ENCODE measurements around the gene PTPN2.
A peak's percentile ranks its signal among the peaks of the same experiment; 100 is the strongest.

The PTPN2 gene

DNA sequence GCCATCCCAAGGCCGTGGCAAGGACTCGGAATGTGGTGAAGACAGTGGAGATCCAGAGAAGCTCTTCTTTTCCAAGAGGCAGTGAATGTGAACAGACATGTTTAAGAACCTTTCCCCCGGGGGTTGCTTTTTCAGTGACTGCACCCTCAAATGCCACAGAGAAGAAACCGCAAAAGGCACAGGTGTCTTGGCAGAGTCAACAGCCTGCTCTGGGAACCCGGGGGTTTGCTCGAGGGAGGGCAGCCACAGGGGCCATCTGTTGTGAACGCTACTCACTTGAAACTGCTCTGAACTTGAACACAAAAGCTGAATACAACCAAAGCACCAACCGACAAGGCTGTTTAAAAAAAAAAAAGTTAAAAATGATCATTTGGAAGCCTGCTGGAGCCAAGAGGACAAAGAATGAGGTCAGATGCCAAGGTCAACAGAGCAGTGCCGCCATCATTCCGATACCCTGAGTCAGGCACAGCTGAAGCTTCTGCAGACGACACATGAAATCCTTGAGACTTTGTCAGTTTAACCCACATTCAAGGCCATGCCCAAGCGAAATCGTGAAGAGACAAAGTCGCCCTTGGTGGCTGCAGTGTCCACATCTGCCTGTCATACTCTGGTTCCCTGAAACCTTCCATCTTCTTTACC, 133.8 kb downstream of the PTPN2 start:
- TF ChIP-seq, protein P1, sequence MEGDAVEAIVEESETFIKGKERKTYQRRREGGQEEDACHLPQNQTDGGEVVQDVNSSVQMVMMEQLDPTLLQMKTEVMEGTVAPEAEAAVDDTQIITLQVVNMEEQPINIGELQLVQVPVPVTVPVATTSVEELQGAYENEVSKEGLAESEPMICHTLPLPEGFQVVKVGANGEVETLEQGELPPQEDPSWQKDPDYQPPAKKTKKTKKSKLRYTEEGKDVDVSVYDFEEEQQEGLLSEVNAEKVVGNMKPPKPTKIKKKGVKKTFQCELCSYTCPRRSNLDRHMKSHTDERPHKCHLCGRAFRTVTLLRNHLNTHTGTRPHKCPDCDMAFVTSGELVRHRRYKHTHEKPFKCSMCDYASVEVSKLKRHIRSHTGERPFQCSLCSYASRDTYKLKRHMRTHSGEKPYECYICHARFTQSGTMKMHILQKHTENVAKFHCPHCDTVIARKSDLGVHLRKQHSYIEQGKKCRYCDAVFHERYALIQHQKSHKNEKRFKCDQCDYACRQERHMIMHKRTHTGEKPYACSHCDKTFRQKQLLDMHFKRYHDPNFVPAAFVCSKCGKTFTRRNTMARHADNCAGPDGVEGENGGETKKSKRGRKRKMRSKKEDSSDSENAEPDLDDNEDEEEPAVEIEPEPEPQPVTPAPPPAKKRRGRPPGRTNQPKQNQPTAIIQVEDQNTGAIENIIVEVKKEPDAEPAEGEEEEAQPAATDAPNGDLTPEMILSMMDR (IDR thresholded peaks at IDR 0.05; ENCODE audit: insufficient read depth, low read depth, low read length, missing control alignments) = no peak
- no peak overlapping the region for H3K4me3 ChIP-seq (ENCODE audit: low read length)
- no peak for DNase-seq (ENCODE audit: low read depth)

DNA sequence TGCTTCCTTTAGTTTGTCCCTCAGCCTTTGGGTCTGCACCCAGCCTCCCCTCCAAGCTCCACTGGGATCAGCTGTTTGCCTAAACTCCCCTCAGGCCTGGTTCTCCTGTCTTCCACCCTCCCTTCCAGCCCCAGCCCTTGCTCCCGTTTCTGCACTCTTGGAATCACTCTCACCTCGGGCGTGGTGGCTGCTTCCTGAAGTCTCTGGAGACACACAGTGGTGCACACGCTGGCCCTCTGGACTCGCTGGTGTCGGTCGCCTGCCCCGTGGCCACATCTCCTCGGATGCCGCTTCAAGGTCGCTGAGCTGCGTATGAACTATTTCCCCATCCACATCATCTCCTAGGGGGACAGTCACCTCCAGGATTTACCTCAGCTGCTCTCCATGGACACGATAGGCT, 134.9 kb downstream of the PTPN2 start:
- H3K4me3 ChIP-seq (ENCODE audit: low read length) = no peak overlapping the region

GRCh38 chr18:12748671-12749070, 135.4 kb downstream of the PTPN2 start:
- no peak overlapping the region for H3K4me3 ChIP-seq (ENCODE audit: low read length)
- no peak for DNase-seq (ENCODE audit: low read depth)
- TF ChIP-seq, protein P1 (IDR thresholded peaks at IDR 0.05; ENCODE audit: insufficient read depth, low read depth, low read length, missing control alignments) = no peak

More for the DNA sequence above, 134.9 kb downstream of the PTPN2 start:
- DNase-seq (ENCODE audit: low read depth) = no peak
- TF ChIP-seq, protein P1 (IDR thresholded peaks at IDR 0.05; ENCODE audit: insufficient read depth, low read depth, low read length, missing control alignments) = no peak

GRCh38 chr18:12747530-12748315, 136.3 kb downstream of the PTPN2 start:
- TF ChIP-seq, protein P1 (IDR thresholded peaks at IDR 0.05; ENCODE audit: insufficient read depth, low read depth, low read length, missing control alignments) = no peak
- no peak overlapping the region for H3K4me3 ChIP-seq (ENCODE audit: low read length)
- no peak for DNase-seq (ENCODE audit: low read depth)

DNA sequence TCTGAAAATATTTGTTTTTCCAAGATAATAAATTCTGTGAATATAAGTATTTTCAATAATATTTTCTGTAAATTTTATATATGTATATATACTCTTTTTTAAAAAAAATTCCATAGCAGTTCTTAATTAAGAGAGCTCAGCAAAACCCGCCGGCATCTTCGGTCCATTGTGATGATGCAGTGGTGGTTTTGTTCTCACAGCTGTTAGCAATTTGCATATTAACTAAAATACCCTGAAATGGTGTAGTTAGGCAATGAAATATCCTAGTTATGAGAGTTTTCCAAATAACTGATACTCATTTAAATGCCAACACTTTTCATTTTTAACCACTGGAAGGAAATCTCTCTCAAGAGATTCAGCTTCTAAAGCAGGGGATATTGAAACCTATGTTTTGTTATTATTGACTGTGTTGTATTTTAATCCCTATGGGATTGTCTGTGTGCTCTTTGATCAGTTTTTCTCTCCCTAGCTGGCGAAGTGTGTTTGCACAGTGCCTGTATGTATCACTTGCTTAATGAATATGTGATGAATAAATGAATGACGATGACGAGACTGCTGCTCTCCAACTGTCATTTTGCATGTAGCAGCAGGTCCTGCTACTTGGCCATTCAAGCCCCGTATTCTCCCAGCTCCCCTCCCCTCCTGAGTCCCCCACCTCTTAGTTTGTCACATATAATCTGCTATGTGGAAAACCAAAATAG, 138.8 kb downstream of the PTPN2 start:
- H3K4me3 ChIP-seq (ENCODE audit: low read length) = no peak overlapping the region
- DNase-seq (ENCODE audit: low read depth) = peak; percentile 69
- TF ChIP-seq, protein P1 (IDR thresholded peaks at IDR 0.05; ENCODE audit: insufficient read depth, low read depth, low read length, missing control alignments) = no peak

- DNase-seq (ENCODE audit: low read depth) = peak; percentile 78
Observed at GRCh38 chr18:12744103-12744502, 139.9 kb downstream of the PTPN2 start.

More at GRCh38 chr18:12744103-12744502, 139.9 kb downstream of the PTPN2 start:
- TF ChIP-seq, protein P1 (IDR thresholded peaks at IDR 0.05; ENCODE audit: insufficient read depth, low read depth, low read length, missing control alignments) = peak; percentile 61
- no peak overlapping the region for H3K4me3 ChIP-seq (ENCODE audit: low read length)
